H1 (cell line): ENCODE measurements around the gene DRAXIN. TPM values are rescaled to one million over a fixed set of nuclear protein-coding genes. Genes with fewer than 3 reads are reported as not detected.
A peak's percentile ranks its signal among the peaks of the same experiment; 100 is the strongest.

Experiments
- CTCF ChIA-PET: fragments of 300-600 bp; sonication (Branson Sonifier 250); formaldehyde crosslinking; loops from one replicate; lab custom pipeline; 2021; ENCODE audit not compliant: partially characterized antibody; lab: Charles Lee
- POLR2A ChIA-PET: fragments of 300-600 bp; sonication (Branson Sonifier 250); formaldehyde crosslinking; loops from one replicate; lab custom pipeline; 2021; ENCODE audit warnings: inconsistent platforms; ENCODE audit not compliant: partially characterized antibody; lab: Charles Lee
- DNase-seq, 2 experiments: peaks; one replicate each; pipeline versions ENCODE4 v3.0.0 to v3.0.0-alpha.2; 2010 to 2022; ENCODE audit warnings: low spot score in 2 of 2, low read depth in 1 of 2, mixed read lengths in 1 of 2
- FAIRE-seq: peaks from 2 replicates; lab custom pipeline; 2011; peaks lifted over from hg19 to GRCh38; lab: Jason Lieb, UNC
- H2AFZ ChIP-seq: 2 replicates; pipeline ENCODE4 v1.8.1; 2012; ENCODE audit warnings: low read length, inconsistent platforms
- H2AK5ac ChIP-seq: 2 replicates; pipeline ENCODE4 v1.6.1; 2013; ENCODE audit warnings: low read depth, low read length
- H2BK120ac ChIP-seq: replicated peaks from 2 replicates; pipeline ENCODE3; 2013; ENCODE audit warnings: low read depth, low read length, inconsistent platforms
- H2BK12ac ChIP-seq: 2 replicates; pipeline ENCODE4 v1.6.1; 2013; ENCODE audit warnings: low read depth, low read length
- H2BK15ac ChIP-seq: 2 replicates; pipeline ENCODE4 v1.6.1; 2013; ENCODE audit warnings: low read length
- H2BK20ac ChIP-seq: 2 replicates; pipeline ENCODE4 v1.6.1; 2013; ENCODE audit warnings: low read length
- H2BK5ac ChIP-seq: 2 replicates; pipeline ENCODE4 v1.6.1; 2013; ENCODE audit warnings: low read depth, low read length
- H3K14ac ChIP-seq: 2 replicates; pipeline ENCODE4 v1.6.1; 2013; ENCODE audit warnings: inconsistent platforms; ENCODE audit not compliant: insufficient read length
- H3K18ac ChIP-seq: 2 replicates; pipeline ENCODE4 v1.6.1; 2013; ENCODE audit warnings: low read length; ENCODE audit errors: extremely low read depth
- H3K23ac ChIP-seq: 2 replicates; pipeline ENCODE4 v1.6.1; 2013; ENCODE audit warnings: inconsistent platforms; ENCODE audit not compliant: insufficient read length
- H3K23me2 ChIP-seq: 2 replicates; pipeline ENCODE4 v1.6.1; 2013; ENCODE audit warnings: low read depth, low read length
- H3K27ac ChIP-seq: 2 replicates; pipeline ENCODE4 v1.6.1; 2011; ENCODE audit warnings: low read depth, low read length, inconsistent platforms
- H3K27me3 ChIP-seq, 4 experiments: replicated peaks in 1 of 4; 1 replicate in 1 of 4; 2 replicates in 3 of 4; pipeline versions ENCODE4 v1.6.1 to v1.8.1; 2011 to 2013; ENCODE audit warnings: low read length in 3 of 4, mild to moderate bottlenecking in 3 of 4, inconsistent platforms in 2 of 4, mixed read lengths in 2 of 4, moderate library complexity in 1 of 4; ENCODE audit not compliant: control insufficient read depth in 3 of 4, insufficient read depth in 3 of 4; ENCODE audit errors: extremely low read depth in 1 of 4
- H3K36me3 ChIP-seq, 4 experiments: 2 replicates each; pipeline versions ENCODE4 v1.6.1 to v1.8.1; 2011 to 2013; ENCODE audit warnings: mild to moderate bottlenecking in 4 of 4, low read length in 3 of 4, moderate library complexity in 2 of 4, control low read depth in 1 of 4, inconsistent platforms in 1 of 4; ENCODE audit not compliant: insufficient read depth in 4 of 4, control insufficient read depth in 2 of 4
- H3K4ac ChIP-seq: replicated peaks from 2 replicates; pipeline ENCODE3; 2013; ENCODE audit warnings: low read length, low read depth, mixed read lengths, inconsistent platforms; ENCODE audit not compliant: insufficient read length
- H3K4me1 ChIP-seq, 4 experiments: replicated peaks in 1 of 4; 1 replicate in 1 of 4; 2 replicates in 3 of 4; pipeline versions ENCODE4 v1.6.1 to v1.8.1; 2011 to 2013; ENCODE audit warnings: low read length in 3 of 4, inconsistent platforms in 2 of 4, mixed read lengths in 1 of 4; ENCODE audit not compliant: insufficient read depth in 4 of 4, control insufficient read depth in 3 of 4
- H3K4me2 ChIP-seq, 2 experiments: 2 replicates each; pipeline versions ENCODE4 v1.6.1 to v1.8.1; 2011 to 2013; ENCODE audit warnings: low read depth in 2 of 2, low read length in 2 of 2, control low read depth in 1 of 2, inconsistent platforms in 1 of 2, mild to moderate bottlenecking in 1 of 2; ENCODE audit not compliant: insufficient read depth in 1 of 2
- H3K4me3 ChIP-seq, 4 experiments: fragments of 200-600, 300-600 bp in 1 of 4; sonication (generic), shearing (Covaris generic), sonication (Bioruptor Twin) in 1 of 4; 2 replicates each; pipeline versions ENCODE4 v1.5.1 to v1.8.1; 2011 to 2016; ENCODE audit warnings: low read length in 4 of 4, low read depth in 3 of 4, control low read depth in 2 of 4, inconsistent platforms in 2 of 4, mild to moderate bottlenecking in 2 of 4, mixed read lengths in 1 of 4, moderate library complexity in 1 of 4; ENCODE audit not compliant: insufficient read depth in 2 of 4; ENCODE audit errors: extremely low read depth in 1 of 4
- H3K56ac ChIP-seq: replicated peaks from 2 replicates; pipeline ENCODE3; 2013; ENCODE audit warnings: low read depth, mild to moderate bottlenecking, mixed read lengths, low read length, inconsistent platforms; ENCODE audit not compliant: insufficient read length
- H3K79me1 ChIP-seq: 2 replicates; pipeline ENCODE4 v1.6.1; 2013; ENCODE audit warnings: low read depth, low read length, control low read depth
- H3K79me2 ChIP-seq, 2 experiments: 2 replicates each; pipeline versions ENCODE4 v1.6.1 to v1.8.1; 2012 to 2013; ENCODE audit warnings: low read length in 2 of 2, mild to moderate bottlenecking in 2 of 2, inconsistent platforms in 1 of 2; ENCODE audit not compliant: insufficient read depth in 2 of 2, control insufficient read depth in 1 of 2
- H3K9ac ChIP-seq, 4 experiments: replicated peaks in 1 of 4; 1 replicate in 1 of 4; 2 replicates in 3 of 4; pipeline versions ENCODE4 v1.6.1 to v1.8.1; 2011 to 2013; ENCODE audit warnings: low read depth in 3 of 4, low read length in 3 of 4, control low read depth in 2 of 4, mild to moderate bottlenecking in 2 of 4, moderate library complexity in 2 of 4, inconsistent platforms in 1 of 4; ENCODE audit errors: extremely low read depth in 1 of 4
- H3K9me3 ChIP-seq, 2 experiments: 2 replicates each; pipeline versions ENCODE4 v1.6.1 to v1.8.1; 2012 to 2013; ENCODE audit warnings: mild to moderate bottlenecking in 2 of 2, moderate library complexity in 2 of 2, control low read depth in 1 of 2, inconsistent platforms in 1 of 2, low read depth in 1 of 2, low read length in 1 of 2, mixed read lengths in 1 of 2; ENCODE audit not compliant: insufficient read depth in 2 of 2
- H4K20me1 ChIP-seq, 2 experiments: replicated peaks in 1 of 2; 2 replicates each; pipeline versions ENCODE3 to v1.8.1; 2011 to 2013; ENCODE audit warnings: inconsistent platforms in 2 of 2, low read length in 2 of 2, mild to moderate bottlenecking in 1 of 2; ENCODE audit not compliant: insufficient read depth in 2 of 2, control insufficient read depth in 1 of 2
- H4K5ac ChIP-seq: 2 replicates; pipeline ENCODE4 v1.6.1; 2013; ENCODE audit warnings: low read length, low read depth, mixed read lengths, inconsistent platforms; ENCODE audit not compliant: insufficient read length
- H4K8ac ChIP-seq: 2 replicates; pipeline ENCODE4 v1.8.0; 2013; ENCODE audit warnings: mild to moderate bottlenecking, moderate library complexity, low read length, inconsistent platforms; ENCODE audit not compliant: insufficient read depth; ENCODE audit errors: extremely low read depth
- H4K91ac ChIP-seq: replicated peaks from 2 replicates; pipeline ENCODE3; 2013; ENCODE audit warnings: low read length, mixed read lengths, inconsistent platforms; ENCODE audit not compliant: insufficient read length
- KDM4A ChIP-seq: IDR thresholded peaks from one replicate; pipeline ENCODE4 v1.7.1; 2012; ENCODE audit warnings: low read depth, mild to moderate bottlenecking, moderate library complexity, low read length, inconsistent platforms; ENCODE audit not compliant: severe bottlenecking
- NANOG ChIP-seq: IDR thresholded peaks from 2 replicates; pipeline ENCODE4 v1.6.1; 2011; ENCODE audit warnings: low read length, low read depth, mild to moderate bottlenecking, inconsistent platforms; ENCODE audit not compliant: insufficient read depth, poor library complexity, severe bottlenecking
- POLR2AphosphoS5 ChIP-seq: IDR thresholded peaks from 2 replicates; pipeline ENCODE4 v1.6.1; 2011; ENCODE audit warnings: low read depth, low read length
- RXRA ChIP-seq: IDR thresholded peaks from 2 replicates; pipeline ENCODE4 v1.6.1; 2011; ENCODE audit warnings: low read depth, mild to moderate bottlenecking, low read length, moderate library complexity; ENCODE audit not compliant: insufficient read depth
- SIN3A ChIP-seq, 2 experiments: IDR thresholded peaks in 1 of 2; conservative IDR thresholded peaks in 1 of 2; 2 replicates each; pipeline ENCODE4 v1.6.1; 2011 to 2012; ENCODE audit warnings: low read length in 2 of 2, improper control_type of control experiment in 1 of 2, low read depth in 1 of 2, mild to moderate bottlenecking in 1 of 2
- SRF ChIP-seq: IDR thresholded peaks from 2 replicates; pipeline ENCODE4 v1.6.1; 2011; ENCODE audit warnings: mild to moderate bottlenecking, low read depth, low read length, moderate library complexity
- WGBS, 2 experiments: shearing (Covaris generic) in 1 of 2; methylation state at CpG; one replicate each; pipeline versions ENCODE4 v1.1.6 to v1.1.7; 2013 to 2015; ENCODE audit warnings: low lambda C conversion rate in 2 of 2, mixed read lengths in 2 of 2, inconsistent platforms in 1 of 2, low coverage in 1 of 2, missing lambda C conversion rate in 1 of 2; ENCODE audit not compliant: insufficient replicate concordance in 2 of 2, insufficient coverage in 1 of 2, insufficient read length in 1 of 2; ENCODE audit errors: extremely low coverage in 1 of 2, missing lambda C conversion rate in 1 of 2; 5-methylcytosine and 5-hydroxymethylcytosine counted together
- polyA plus RNA-seq, 7 experiments: library from polyadenylated mRNA; depleted of rRNA in 3 of 7; stranded (reverse) in 5 of 7; unstranded in 2 of 7; fragments of >200 nt in 5 of 7; fragments of 200-250 nt in 2 of 7; gene quantifications; 1 replicate in 5 of 7; 2 replicates in 1 of 7; 4 replicates in 1 of 7; pipeline versions ENCODE4 v1.2.1 to v1.2.3, GENCODE V29; 2011 to 2013; ENCODE audit warnings: missing spikeins in 2 of 7, mixed read lengths in 2 of 7
- total RNA-seq: library from RNA; stranded (reverse); fragmentation: NEBNext Ultra II Directional; extraction: Animal tissue kit (Norgen Biotek cat#: 25700); gene quantifications from 2 replicates; pipeline ENCODE4 v1.2.1, GENCODE V29; 2021
- TF ChIP-seq, protein P1 (sequence below): IDR thresholded peaks from 2 replicates; pipeline ENCODE4 v1.6.1; 2011; ENCODE audit warnings: low read length, improper control_type of control experiment

Gene DRAXIN
- total and polyA plus RNA-seq, 2 of the 8 experiments (the other 6 are each of a cell fraction or from before 2014, with no cell fraction given) = 4.6 to 17.6 TPM

DNA sequence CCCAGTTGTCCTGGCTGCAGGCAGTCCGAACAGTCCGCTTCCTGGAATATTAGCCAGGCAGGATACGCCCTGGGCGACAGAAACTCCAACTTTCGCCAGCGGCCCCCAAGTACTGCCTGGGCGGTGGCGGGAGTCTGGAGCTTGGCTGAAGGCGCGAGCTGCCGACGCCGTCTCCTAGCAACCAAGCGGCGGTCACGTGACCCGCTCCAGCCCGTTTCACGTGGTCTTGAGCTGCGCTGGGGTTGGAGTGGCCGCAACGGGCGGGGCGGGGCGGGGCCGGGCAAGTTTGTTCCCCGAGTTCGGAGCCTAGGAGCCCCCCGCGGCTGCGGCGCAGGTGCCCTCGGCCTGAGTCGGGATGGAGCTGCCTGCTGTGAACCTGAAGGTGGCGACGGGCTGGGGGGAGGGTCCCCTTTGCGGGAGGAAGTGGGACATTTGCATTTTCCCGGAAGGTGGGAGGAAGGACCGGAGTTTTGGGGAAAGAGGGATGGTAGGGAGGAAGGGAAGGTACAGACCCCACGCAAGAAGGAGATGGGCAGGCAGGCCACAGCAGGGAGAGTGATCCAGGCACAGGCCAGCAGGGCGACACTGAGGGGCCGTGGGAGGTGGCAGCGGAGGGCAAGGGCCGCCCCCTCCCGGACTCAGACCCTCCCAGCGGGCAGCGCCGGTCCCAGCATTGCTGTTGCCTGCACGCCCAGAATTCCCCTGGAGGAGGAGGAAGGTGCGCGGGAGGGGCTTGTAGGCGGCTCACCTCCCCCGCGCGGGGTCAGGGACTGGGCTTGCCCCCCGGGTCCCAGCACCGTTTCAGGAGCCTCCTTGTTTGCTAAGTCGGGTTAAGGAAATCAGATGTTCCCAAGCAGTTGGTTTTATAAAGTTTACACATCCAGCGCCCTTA lies 44.6 kb downstream of the DRAXIN start, which contains the start of gene AGTRAP:
Gene AGTRAP (plus strand): TSS at position 283 of the 892 bp plus-strand sequence. CDS start 73 bp downstream, at position 356.
- WGBS, 2 experiments = 2% methylated on average over 42 of the region's 59 CpGs; no CpG with 5 or more reads in 1 of the 2 experiments
- FAIRE-seq = no peak
- POLR2A ChIA-PET = interaction anchor here (0.5 to 5.1 kb wide), 34 partner anchors 10 to 258 kb away, joined by 3 to 35 read pairs (median 5); partner anchors contain the start of genes C1orf167, DISP3, DRAXIN and FBXO2
- TF ChIP-seq POLR2AphosphoS5 = peak; percentile 50
- TF ChIP-seq SRF = 0 out of 2 replicates have a peak, but pooled peaks have one; percentile 14
- TF ChIP-seq NANOG = peak; percentile 35
- no peak for TF ChIP-seq RXRA
- peak; percentile 53 for TF ChIP-seq KDM4A
- TF ChIP-seq, protein P1, sequence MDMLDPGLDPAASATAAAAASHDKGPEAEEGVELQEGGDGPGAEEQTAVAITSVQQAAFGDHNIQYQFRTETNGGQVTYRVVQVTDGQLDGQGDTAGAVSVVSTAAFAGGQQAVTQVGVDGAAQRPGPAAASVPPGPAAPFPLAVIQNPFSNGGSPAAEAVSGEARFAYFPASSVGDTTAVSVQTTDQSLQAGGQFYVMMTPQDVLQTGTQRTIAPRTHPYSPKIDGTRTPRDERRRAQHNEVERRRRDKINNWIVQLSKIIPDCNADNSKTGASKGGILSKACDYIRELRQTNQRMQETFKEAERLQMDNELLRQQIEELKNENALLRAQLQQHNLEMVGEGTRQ = peak; percentile 99
- TF ChIP-seq SIN3A (conservative IDR thresholded peaks at IDR 0.05 in 1 of 2, IDR thresholded peaks at IDR 0.05 in 1 of 2; ENCODE audit: low read depth in 1 of 2, low read length in 2 of 2) = peak; percentile 98 to 99

More for the DNA sequence above, 44.6 kb downstream of the DRAXIN start, which contains the start of gene AGTRAP:
- Histone ChIP-seq H3K23me2 (peaks cover 10% of the 10 kb centered on the region), H2BK20ac (peak within 1 kb of the TSS; percentile 97; the same call in 1 of the 2 replicates), H3K4me1 (peaks cover 10 to 39% (median 13%) of the 10 kb centered on the region in 4 experiments), H2AFZ (peak within 1 kb of the TSS; percentile 59), H2BK12ac (peak within 1 kb of the TSS; percentile 77), H3K56ac (peak within 1 kb of the TSS; percentile 82), H3K18ac (peak within 1 kb of the TSS; percentile 93), H3K9me3 (no peaks in the 10 kb centered on the region), H3K4me2 (peak within 1 kb of the TSS; percentile 96), H2AK5ac (peak within 1 kb of the TSS; percentile 44; the same call in 1 of the 2 replicates), H3K79me1 (0 out of 2 replicates have a peak, but pooled peaks cover 2% of the 10 kb centered on the region), H4K20me1 (no peaks in the 10 kb centered on the region), H2BK5ac (peak within 1 kb of the TSS; percentile 98), H2BK15ac (peak within 1 kb of the TSS; percentile 97; the same call in 1 of the 2 replicates), H3K4ac (peak within 1 kb of the TSS; percentile 99), H3K9ac (peak within 1 kb of the TSS in 3 of 4 experiments; percentile 58 to 75 (median 75); a peak in 6 of 7 replicates), H4K8ac (peak within 1 kb of the TSS; percentile 90), H4K91ac (peak within 1 kb of the TSS; percentile 94), H3K36me3 (no peaks in the 10 kb centered on the region), H2BK120ac (peak within 1 kb of the TSS; percentile 37), H3K79me2 (peaks cover 0 to 9% of the 10 kb centered on the region in 2 experiments; a peak in 1 of 4 replicates), H3K23ac (no peak within 1 kb of the TSS), H3K27ac (peak within 1 kb of the TSS; percentile 83), H3K14ac (no peak within 1 kb of the TSS), H3K27me3 (no peaks in the 10 kb centered on the region), H3K4me3 (peak within 1 kb of the TSS; percentile 58 to 86 (median 80)), H4K5ac (peak within 1 kb of the TSS; percentile 97)
- DNase-seq = peak; percentile 79 to 96
- CTCF ChIA-PET = interaction anchor here (1.0 to 3.6 kb wide), 12 partner anchors 10 to 231 kb away, joined by 3 to 21 read pairs (median 4); partner anchors contain the start of gene FBXO6
